A549 (cell line): ENCODE measurements around the gene BEST4. TPM values are rescaled to one million over a fixed set of nuclear protein-coding genes. Genes with fewer than 3 reads are reported as not detected.

Experiments
- ATAC-seq, 2 experiments: fragments of 200-7000 bp in 1 of 2; fragments of >200 bp in 1 of 2; cut with Nextera tagmentation in 1 of 2; cut with Tn5 transposase in 1 of 2; 3 replicates each; pipeline versions ENCODE4 v1.8.0 to v1.9.1; 2018 to 2020; ENCODE audit warnings: mild to moderate bottlenecking in 1 of 2, moderate library complexity in 1 of 2
- CTCF ChIA-PET: fragments of 300-600 bp; sonication (Branson Sonifier 250); formaldehyde crosslinking; extraction: SDS; loops from one replicate; lab custom pipeline; 2021; ENCODE audit warnings: antibody characterized with exemption, inconsistent platforms; lab: Yijun Ruan, JAX
- POLR2A ChIA-PET: fragments of 350-600 bp; formaldehyde crosslinking; extraction: SDS; loops from one replicate; lab custom pipeline; 2021; ENCODE audit warnings: antibody characterized with exemption, inconsistent platforms; lab: Yijun Ruan, JAX
- DNase-seq, 2 experiments: peaks; one replicate each; pipeline versions ENCODE4 v3.0.0 to v3.0.0-alpha.2; 2011 to 2016; ENCODE audit warnings: low read depth in 1 of 2, low spot score in 1 of 2
- FAIRE-seq: peaks from 2 replicates; lab custom pipeline; 2011; peaks lifted over from hg19 to GRCh38; lab: Jason Lieb, UNC
- H3K27ac ChIP-seq, 2 experiments: fragments of >200 bp; sonication (Bioruptor Twin); formaldehyde crosslinking; 3 replicates each; pipeline ENCODE4 v1.5.1; 2016 to 2017
- H3K4me1 ChIP-seq: fragments of >200 bp; sonication (Bioruptor Twin); formaldehyde crosslinking; 3 replicates; pipeline ENCODE4 v1.6.1; 2016
- H3K4me2 ChIP-seq: fragments of >200 bp; sonication (Bioruptor Twin); formaldehyde crosslinking; 3 replicates; pipeline ENCODE4 v1.6.1; 2016
- H3K4me3 ChIP-seq: fragments of >200 bp; sonication (Bioruptor Twin); formaldehyde crosslinking; 3 replicates; pipeline ENCODE4 v1.5.1; 2016
- H3K9me3 ChIP-seq: fragments of >200 bp; sonication (Bioruptor Twin); formaldehyde crosslinking; 3 replicates; pipeline ENCODE4 v1.6.1; 2016
- BHLHE40 ChIP-seq: IDR thresholded peaks from 2 replicates; pipeline ENCODE4 v1.6.1; 2012; ENCODE audit warnings: low read depth, low read length, inconsistent platforms
- CEBPB ChIP-seq, 2 experiments: fragments of >200 bp in 1 of 2; sonication (Bioruptor Twin) in 1 of 2; formaldehyde crosslinking in 1 of 2; IDR thresholded peaks; 2 replicates each; pipeline ENCODE4 v1.6.1; 2012 to 2016
- FOSB ChIP-seq: fragments of 250-450 bp; sonication (Bioruptor Pico); IDR thresholded peaks from 2 replicates; pipeline ENCODE4 v1.5.0; 2020; ENCODE audit warnings: mild to moderate bottlenecking, moderate library complexity
- HEYL ChIP-seq: fragments of 250-450 bp; sonication (Bioruptor Pico); IDR thresholded peaks from 2 replicates; pipeline ENCODE4 v1.8.0; 2021; ENCODE audit warnings: mild to moderate bottlenecking, moderate library complexity
- HOXB13 ChIP-seq: fragments of 250-450 bp; sonication (Bioruptor Pico); IDR thresholded peaks from 2 replicates; pipeline ENCODE4 v1.5.0; 2020; ENCODE audit warnings: low read depth, mild to moderate bottlenecking, moderate library complexity
- JUN ChIP-seq, 2 experiments: fragments of >200 bp; sonication (Bioruptor Twin); formaldehyde crosslinking; IDR thresholded peaks; 2 replicates in 1 of 2; 3 replicates in 1 of 2; pipeline ENCODE4 v1.6.1; 2016 to 2017
- MAZ ChIP-seq: fragments of 150-350 bp; IDR thresholded peaks from 2 replicates; pipeline ENCODE4 v1.6.1; 2014; ENCODE audit warnings: antibody characterized with exemption, low read depth, low read length, borderline replicate concordance
- MYC ChIP-seq: IDR thresholded peaks from 2 replicates; pipeline ENCODE4 v1.6.1; 2012; ENCODE audit warnings: mild to moderate bottlenecking, inconsistent platforms, low read length, improper control_type of control experiment, borderline replicate concordance
- PHF8 ChIP-seq: fragments of 200-600 bp; sonication (generic); IDR thresholded peaks from 2 replicates; pipeline ENCODE4 v1.6.1; 2016; ENCODE audit warnings: low read depth, mild to moderate bottlenecking, antibody characterized with exemption, moderate library complexity, borderline replicate concordance
- POLR2A ChIP-seq: IDR thresholded peaks from 2 replicates; pipeline ENCODE4 v1.6.1; 2012; ENCODE audit warnings: mild to moderate bottlenecking, low read length
- RAD21 ChIP-seq, 2 experiments: fragments of >200 bp in 1 of 2; sonication (Bioruptor Twin) in 1 of 2; formaldehyde crosslinking in 1 of 2; IDR thresholded peaks in 1 of 2; conservative IDR thresholded peaks in 1 of 2; 2 replicates in 1 of 2; 3 replicates in 1 of 2; pipeline ENCODE4 v1.6.1; 2012 to 2018; ENCODE audit warnings: inconsistent platforms in 1 of 2
- SMC3 ChIP-seq: fragments of >200 bp; sonication (Bioruptor Twin); formaldehyde crosslinking; IDR thresholded peaks from 3 replicates; pipeline ENCODE4 v1.6.1; 2018; ENCODE audit warnings: inconsistent platforms
- TP53 ChIP-seq: fragments of 250-450 bp; sonication (Bioruptor Pico); IDR thresholded peaks from 2 replicates; pipeline ENCODE4 v1.5.0; 2021; ENCODE audit warnings: mild to moderate bottlenecking, moderate library complexity
- ZC3H11A ChIP-seq: fragments of 450-650 bp; IDR thresholded peaks from 2 replicates; pipeline ENCODE4 v1.6.1; 2014; ENCODE audit warnings: antibody characterized with exemption, mild to moderate bottlenecking
- ZFP36 ChIP-seq: fragments of 450-650 bp; IDR thresholded peaks from 2 replicates; pipeline ENCODE4 v1.6.1; 2014; ENCODE audit warnings: borderline replicate concordance; ENCODE audit not compliant: partially characterized antibody
- ZSCAN20 ChIP-seq: fragments of 250-450 bp; sonication (Bioruptor Pico); IDR thresholded peaks from 2 replicates; pipeline ENCODE4 v1.8.0; 2022; ENCODE audit warnings: mild to moderate bottlenecking, moderate library complexity
- WGBS: methylation state at CpG from one replicate; pipeline ENCODE4 v1.1.6; 2017; ENCODE audit errors: missing lambda C conversion rate; 5-methylcytosine and 5-hydroxymethylcytosine counted together
- polyA plus RNA-seq, 4 experiments: library from polyadenylated mRNA; depleted of rRNA in 3 of 4; stranded (reverse); fragments of >200 nt; fragmentation: RNase III in 1 of 4; extraction: RNeasy Plus Mini Kit Qiagen cat#74134 plus additional on column Dnase treatment in 1 of 4; gene quantifications; 2 replicates in 3 of 4; 3 replicates in 1 of 4; pipeline ENCODE4 v1.2.3, GENCODE V29; 2011 to 2017
- TF ChIP-seq, protein P1 (sequence below): fragments of 450-650 bp; IDR thresholded peaks from 2 replicates; pipeline ENCODE4 v1.6.1; 2014; ENCODE audit warnings: antibody characterized with exemption
- TF ChIP-seq, protein P2 (sequence below): fragments of >200 bp; sonication (Bioruptor Twin); formaldehyde crosslinking; IDR thresholded peaks from 2 replicates; pipeline ENCODE4 v1.6.1; 2016
- TF ChIP-seq, protein P3 (sequence below): fragments of 250-450 bp; sonication (Bioruptor Pico); IDR thresholded peaks from 2 replicates; pipeline ENCODE4 v1.5.0; 2020; ENCODE audit warnings: low read depth, mild to moderate bottlenecking, moderate library complexity
- TF ChIP-seq, protein P4 (sequence below): IDR thresholded peaks from 2 replicates; pipeline ENCODE4 v1.6.1; 2012
- TF ChIP-seq, protein P5 (sequence below): fragments of >200 bp; sonication (Bioruptor Twin); formaldehyde crosslinking; IDR thresholded peaks from 3 replicates; pipeline ENCODE4 v1.6.1; 2016
- TF ChIP-seq, protein P6 (sequence below): fragments of >200 bp; sonication (Bioruptor Twin); formaldehyde crosslinking; IDR thresholded peaks from 3 replicates; pipeline ENCODE4 v1.5.1; 2016
- TF ChIP-seq, protein P7 (sequence below): IDR thresholded peaks from 2 replicates; pipeline ENCODE4 v1.6.1; 2012
- TF ChIP-seq, protein P8 (sequence below): IDR thresholded peaks from 2 replicates; pipeline ENCODE4 v1.6.1; 2012; ENCODE audit warnings: low read depth, borderline replicate concordance

Gene BEST4
- polyA plus RNA-seq, 2 of the 4 experiments (the other 2 are of a cell fraction) = 0.08 to 0.09 TPM

DNA sequence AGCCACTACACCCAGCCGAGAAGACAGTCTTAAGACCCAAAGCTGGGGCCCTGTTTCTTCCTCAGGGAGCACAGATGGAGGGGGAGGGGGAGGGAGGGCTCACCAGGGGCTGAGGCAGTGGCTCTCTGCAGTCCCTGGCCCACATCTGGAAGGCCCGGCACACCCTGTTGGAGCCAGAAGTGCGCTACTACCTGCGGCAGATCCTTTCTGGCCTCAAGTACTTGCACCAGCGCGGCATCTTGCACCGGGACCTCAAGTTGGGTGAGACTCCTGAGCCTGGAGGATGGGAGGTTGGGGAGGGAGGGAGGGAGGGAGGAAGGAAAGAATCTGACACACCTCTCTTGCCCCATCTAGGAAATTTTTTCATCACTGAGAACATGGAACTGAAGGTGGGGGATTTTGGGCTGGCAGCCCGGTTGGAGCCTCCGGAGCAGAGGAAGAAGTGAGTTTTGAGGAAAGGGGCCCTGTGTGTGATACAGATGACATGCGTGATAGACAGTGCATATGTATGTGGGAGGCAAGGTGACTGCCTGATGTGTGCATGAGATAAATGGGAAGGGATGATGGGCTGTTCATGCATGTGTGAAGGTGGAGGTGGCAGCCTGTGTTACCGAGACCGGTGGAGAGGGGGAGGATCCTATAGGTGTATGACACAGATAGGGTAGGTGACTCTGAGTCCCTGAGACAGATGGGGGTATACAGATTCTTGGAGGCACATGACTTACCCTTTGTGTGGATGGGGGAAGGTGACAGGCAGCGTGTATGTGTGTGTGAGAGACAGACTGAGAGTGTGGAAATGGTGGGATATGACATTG lies 13.7 kb upstream of the BEST4 start (continued):
- TF ChIP-seq, protein P1, sequence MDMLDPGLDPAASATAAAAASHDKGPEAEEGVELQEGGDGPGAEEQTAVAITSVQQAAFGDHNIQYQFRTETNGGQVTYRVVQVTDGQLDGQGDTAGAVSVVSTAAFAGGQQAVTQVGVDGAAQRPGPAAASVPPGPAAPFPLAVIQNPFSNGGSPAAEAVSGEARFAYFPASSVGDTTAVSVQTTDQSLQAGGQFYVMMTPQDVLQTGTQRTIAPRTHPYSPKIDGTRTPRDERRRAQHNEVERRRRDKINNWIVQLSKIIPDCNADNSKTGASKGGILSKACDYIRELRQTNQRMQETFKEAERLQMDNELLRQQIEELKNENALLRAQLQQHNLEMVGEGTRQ = no peak
- TF ChIP-seq ZC3H11A (no peak), ZFP36 (no peak), BHLHE40 (no peak)
- TF ChIP-seq, protein P2, sequence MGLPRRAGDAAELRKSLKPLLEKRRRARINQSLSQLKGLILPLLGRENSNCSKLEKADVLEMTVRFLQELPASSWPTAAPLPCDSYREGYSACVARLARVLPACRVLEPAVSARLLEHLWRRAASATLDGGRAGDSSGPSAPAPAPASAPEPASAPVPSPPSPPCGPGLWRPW = no peak

DNA sequence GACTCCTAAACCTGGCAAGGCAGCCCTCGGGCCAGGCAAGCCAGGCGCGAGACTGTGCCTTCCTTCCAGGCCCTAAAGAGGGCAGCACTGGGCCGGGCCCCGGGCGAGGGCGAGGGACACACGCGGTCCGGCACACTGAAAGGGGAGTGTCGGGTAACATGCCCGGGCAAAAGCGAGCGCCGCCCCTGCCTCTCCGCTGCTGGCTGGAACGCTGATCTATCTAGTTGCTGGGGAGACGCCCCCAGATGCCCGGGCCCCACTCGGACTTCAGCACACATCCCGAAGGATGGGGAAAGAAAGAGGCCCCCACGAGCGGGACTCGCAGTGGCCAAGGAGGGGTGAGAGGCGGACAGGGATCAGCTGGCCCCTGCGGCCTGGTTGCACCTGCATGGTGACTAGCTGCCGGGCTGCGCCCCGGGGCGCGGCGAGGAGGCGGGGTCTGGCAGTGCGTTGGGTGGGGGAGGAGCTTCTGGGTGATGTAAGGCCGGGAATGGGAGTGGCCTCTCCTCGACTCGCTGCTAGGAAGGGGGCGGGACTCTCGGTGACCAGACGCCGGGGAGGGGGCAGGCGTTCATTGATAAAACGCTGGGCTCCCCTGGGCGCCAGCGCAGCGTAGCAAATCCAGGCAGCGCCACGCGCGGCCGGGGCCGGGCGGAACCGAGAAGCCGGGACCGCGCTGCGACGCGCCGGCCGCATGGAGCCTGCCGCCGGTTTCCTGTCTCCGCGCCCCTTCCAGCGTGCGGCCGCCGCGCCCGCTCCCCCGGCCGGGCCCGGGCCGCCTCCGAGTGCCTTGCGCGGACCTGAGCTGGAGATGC lies 12.0 kb upstream of the BEST4 start, which contains the start of gene PLK3:
PLK3 (plus strand) TSS at position 608 of the 815 bp plus-strand sequence; CDS start at position 695, 87 bp downstream.
- Histone ChIP-seq H3K9me3 (no peaks in the 10 kb centered on the region), H3K4me3 (peak within 1 kb of the TSS; percentile 98), H3K4me2 (peak within 1 kb of the TSS; percentile 96), H3K4me1 (peaks cover 34% of the 10 kb centered on the region), H3K27ac (peak within 1 kb of the TSS; percentile 91 to 95)
- ATAC-seq (peak; percentile 88 to 91), DNase-seq (peak; percentile 79 to 96), FAIRE-seq (peak; percentile 7)
- ChIA-PET CTCF (interaction anchor here (0.7 to 4.3 kb wide), 15 partner anchors 9 to 671 kb away, joined by 3 to 44 read pairs (median 4); partner anchors contain the start of genes BEST4 and BTBD19), POLR2A (interaction anchor here (0.7 to 3.1 kb wide), 16 partner anchors 9 to 540 kb away, joined by 3 to 47 read pairs (median 8); partner anchors contain the start of genes BEST4, BTBD19, EIF2B3 and HECTD3)
- TF ChIP-seq TP53 (CRISPR knock-in tag) = peak; percentile 89; the same call in 1 of the 2 replicates
- TF ChIP-seq RAD21 (conservative IDR thresholded peaks at IDR 0.05 in 1 of 2, IDR thresholded peaks at IDR 0.05 in 1 of 2) = peak; percentile 68 to 76
- peak; percentile 85 for TF ChIP-seq POLR2A
- TF ChIP-seq, protein P3, sequence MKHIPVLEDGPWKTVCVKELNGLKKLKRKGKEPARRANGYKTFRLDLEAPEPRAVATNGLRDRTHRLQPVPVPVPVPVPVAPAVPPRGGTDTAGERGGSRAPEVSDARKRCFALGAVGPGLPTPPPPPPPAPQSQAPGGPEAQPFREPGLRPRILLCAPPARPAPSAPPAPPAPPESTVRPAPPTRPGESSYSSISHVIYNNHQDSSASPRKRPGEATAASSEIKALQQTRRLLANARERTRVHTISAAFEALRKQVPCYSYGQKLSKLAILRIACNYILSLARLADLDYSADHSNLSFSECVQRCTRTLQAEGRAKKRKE (CRISPR knock-in tag) = 0 out of 2 replicates have a peak, but pooled peaks have one; percentile 34
- TF ChIP-seq, protein P4, sequence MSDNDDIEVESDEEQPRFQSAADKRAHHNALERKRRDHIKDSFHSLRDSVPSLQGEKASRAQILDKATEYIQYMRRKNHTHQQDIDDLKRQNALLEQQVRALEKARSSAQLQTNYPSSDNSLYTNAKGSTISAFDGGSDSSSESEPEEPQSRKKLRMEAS = peak; percentile 95
- TF ChIP-seq, protein P5, sequence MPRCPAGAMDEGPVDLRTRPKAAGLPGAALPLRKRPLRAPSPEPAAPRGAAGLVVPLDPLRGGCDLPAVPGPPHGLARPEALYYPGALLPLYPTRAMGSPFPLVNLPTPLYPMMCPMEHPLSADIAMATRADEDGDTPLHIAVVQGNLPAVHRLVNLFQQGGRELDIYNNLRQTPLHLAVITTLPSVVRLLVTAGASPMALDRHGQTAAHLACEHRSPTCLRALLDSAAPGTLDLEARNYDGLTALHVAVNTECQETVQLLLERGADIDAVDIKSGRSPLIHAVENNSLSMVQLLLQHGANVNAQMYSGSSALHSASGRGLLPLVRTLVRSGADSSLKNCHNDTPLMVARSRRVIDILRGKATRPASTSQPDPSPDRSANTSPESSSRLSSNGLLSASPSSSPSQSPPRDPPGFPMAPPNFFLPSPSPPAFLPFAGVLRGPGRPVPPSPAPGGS = peak; percentile 82; the same call in 2 of the 3 replicates
- TF ChIP-seq, protein P6, sequence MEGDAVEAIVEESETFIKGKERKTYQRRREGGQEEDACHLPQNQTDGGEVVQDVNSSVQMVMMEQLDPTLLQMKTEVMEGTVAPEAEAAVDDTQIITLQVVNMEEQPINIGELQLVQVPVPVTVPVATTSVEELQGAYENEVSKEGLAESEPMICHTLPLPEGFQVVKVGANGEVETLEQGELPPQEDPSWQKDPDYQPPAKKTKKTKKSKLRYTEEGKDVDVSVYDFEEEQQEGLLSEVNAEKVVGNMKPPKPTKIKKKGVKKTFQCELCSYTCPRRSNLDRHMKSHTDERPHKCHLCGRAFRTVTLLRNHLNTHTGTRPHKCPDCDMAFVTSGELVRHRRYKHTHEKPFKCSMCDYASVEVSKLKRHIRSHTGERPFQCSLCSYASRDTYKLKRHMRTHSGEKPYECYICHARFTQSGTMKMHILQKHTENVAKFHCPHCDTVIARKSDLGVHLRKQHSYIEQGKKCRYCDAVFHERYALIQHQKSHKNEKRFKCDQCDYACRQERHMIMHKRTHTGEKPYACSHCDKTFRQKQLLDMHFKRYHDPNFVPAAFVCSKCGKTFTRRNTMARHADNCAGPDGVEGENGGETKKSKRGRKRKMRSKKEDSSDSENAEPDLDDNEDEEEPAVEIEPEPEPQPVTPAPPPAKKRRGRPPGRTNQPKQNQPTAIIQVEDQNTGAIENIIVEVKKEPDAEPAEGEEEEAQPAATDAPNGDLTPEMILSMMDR = peak; percentile 64
- TF ChIP-seq, protein P7, sequence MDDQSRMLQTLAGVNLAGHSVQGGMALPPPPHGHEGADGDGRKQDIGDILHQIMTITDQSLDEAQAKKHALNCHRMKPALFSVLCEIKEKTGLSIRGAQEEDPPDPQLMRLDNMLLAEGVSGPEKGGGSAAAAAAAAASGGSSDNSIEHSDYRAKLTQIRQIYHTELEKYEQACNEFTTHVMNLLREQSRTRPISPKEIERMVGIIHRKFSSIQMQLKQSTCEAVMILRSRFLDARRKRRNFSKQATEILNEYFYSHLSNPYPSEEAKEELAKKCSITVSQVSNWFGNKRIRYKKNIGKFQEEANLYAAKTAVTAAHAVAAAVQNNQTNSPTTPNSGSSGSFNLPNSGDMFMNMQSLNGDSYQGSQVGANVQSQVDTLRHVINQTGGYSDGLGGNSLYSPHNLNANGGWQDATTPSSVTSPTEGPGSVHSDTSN = 0 out of 2 replicates have a peak, but pooled peaks have one; percentile 16
- peak; percentile 78 for TF ChIP-seq PHF8
- peak; percentile 66 for TF ChIP-seq SMC3
- TF ChIP-seq JUN (IDR thresholded peaks at IDR 0.05) = peak; percentile 87 to 93
- TF ChIP-seq FOSB = no peak
- no peak for TF ChIP-seq ZSCAN20 (CRISPR knock-in tag)
- TF ChIP-seq, protein P8, sequence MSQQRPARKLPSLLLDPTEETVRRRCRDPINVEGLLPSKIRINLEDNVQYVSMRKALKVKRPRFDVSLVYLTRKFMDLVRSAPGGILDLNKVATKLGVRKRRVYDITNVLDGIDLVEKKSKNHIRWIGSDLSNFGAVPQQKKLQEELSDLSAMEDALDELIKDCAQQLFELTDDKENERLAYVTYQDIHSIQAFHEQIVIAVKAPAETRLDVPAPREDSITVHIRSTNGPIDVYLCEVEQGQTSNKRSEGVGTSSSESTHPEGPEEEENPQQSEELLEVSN = peak; percentile 70
- TF ChIP-seq HOXB13 (CRISPR knock-in tag) = 0 out of 2 replicates have a peak, but pooled peaks have one; percentile 40
- TF ChIP-seq ZC3H11A = no peak
- TF ChIP-seq CEBPB (IDR thresholded peaks at IDR 0.05) = peak in 1 of 2 experiments; percentile 13; a peak in 2 of 4 replicates
- TF ChIP-seq MAZ = 0 out of 2 replicates have a peak, but pooled peaks have one; percentile 53
- TF ChIP-seq MYC = peak; percentile 93
- TF ChIP-seq HEYL (CRISPR knock-in tag) = no peak
- WGBS = 0% methylated on average over 10 of the region's 79 CpGs
